Measurements from ENCODE around the gene TMEM50B. TPM values are rescaled to one million over a fixed set of nuclear protein-coding genes. Genes with fewer than 3 reads are reported as not detected.

Gene TMEM50B
- total and polyA plus RNA-seq, 2 experiments from 2014 or later, result 25.1 to 26.1 TPM

DNA sequence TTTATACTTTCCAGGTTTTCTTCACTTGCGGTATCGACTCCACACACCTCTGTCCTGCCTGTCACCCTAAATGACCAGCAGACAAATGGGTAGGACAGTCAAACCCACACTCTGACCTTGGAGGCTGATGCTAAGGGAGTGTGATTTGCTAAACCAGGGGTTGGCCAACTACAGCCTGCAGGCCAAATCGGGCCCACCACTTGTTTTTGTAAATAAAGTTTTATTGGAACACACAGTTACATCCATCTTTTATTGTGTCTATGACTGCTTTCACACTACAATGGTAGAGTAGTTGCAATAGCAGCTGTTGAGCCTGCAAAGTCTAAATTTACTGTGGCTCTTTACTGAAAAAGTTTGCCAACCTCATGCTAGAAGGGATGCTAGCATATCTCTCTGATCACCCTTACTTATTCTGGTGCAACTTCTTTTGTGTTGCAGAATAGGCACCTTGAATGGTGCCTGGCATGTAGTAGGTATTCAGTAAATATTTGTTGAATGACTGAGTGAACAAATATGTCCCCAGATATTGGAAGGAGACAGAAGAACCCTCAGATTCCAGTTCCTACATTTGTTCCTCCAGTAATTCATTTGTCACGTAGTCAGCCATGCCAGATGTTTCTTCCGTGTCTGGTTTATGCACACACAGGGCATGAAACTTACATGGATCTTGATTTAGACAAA is 57.9 kb downstream of the TMEM50B start:
- peaks cover 9% of the 10 kb centered on the region for H3K36me3 ChIP-seq (ENCODE audit: insufficient read depth)
- no peak overlapping the region for H3K27ac Mint-ChIP-seq
- no peaks in the 10 kb centered on the region for H4K20me1 ChIP-seq (replicated peaks; ENCODE audit: insufficient read depth)
- H3K4me1 Mint-ChIP-seq, result no peaks in the 10 kb centered on the region
- H3K9me3 Mint-ChIP-seq, result no peaks in the 10 kb centered on the region; the same call in 2 of the 3 replicates
- H3K27me3 Mint-ChIP-seq (ENCODE audit: insufficient read depth, low read depth, poor library complexity), result peaks cover 2% of the 10 kb centered on the region
- TF ChIP-seq NANOG (IDR thresholded peaks at IDR 0.05; ENCODE audit: borderline replicate concordance) (no peak), CREB1 (CRISPR knock-in tag; IDR thresholded peaks at IDR 0.05; ENCODE audit: low read depth) (no peak), ETS1 (IDR thresholded peaks at IDR 0.05) (no peak), CTCF (conservative IDR thresholded peaks at IDR 0.05; ENCODE audit: low read depth in 2 of 2) (no peak), POLR2AphosphoS5 (IDR thresholded peaks at IDR 0.05; ENCODE audit: low read depth) (no peak), ZNF331 (CRISPR knock-in tag; IDR thresholded peaks at IDR 0.05; ENCODE audit: low read depth) (no peak)
- H3K4me3 Mint-ChIP-seq, result no peak overlapping the region
- H3K4me1 ChIP-seq (ENCODE audit: insufficient read depth), result no peaks in the 10 kb centered on the region
- H3K27ac ChIP-seq (ENCODE audit: low read depth), result no peak overlapping the region
- no peaks in the 10 kb centered on the region for H3K9me2 ChIP-seq (ENCODE audit: insufficient read depth)
- H3F3A ChIP-seq (replicated peaks; ENCODE audit: low read depth), result peaks cover 6% of the 10 kb centered on the region; the same call in 1 of the 2 replicates
- H3K4me3 ChIP-seq, result no peak overlapping the region
- H2AFZ ChIP-seq, result no peak overlapping the region
- H3K79me2 ChIP-seq (replicated peaks; ENCODE audit: insufficient read depth), result peaks cover 4% of the 10 kb centered on the region; the same call in 1 of the 2 replicates
- H3K36me3 Mint-ChIP-seq (ENCODE audit: low read depth), result peaks cover 54% of the 10 kb centered on the region
- H3K27me3 ChIP-seq (ENCODE audit: insufficient read depth), result no peaks in the 10 kb centered on the region
- no peak for DNase-seq (ENCODE audit: low spot score)
- ATAC-seq, result no peak
- H3K4me2 ChIP-seq, result no peak overlapping the region

DNA sequence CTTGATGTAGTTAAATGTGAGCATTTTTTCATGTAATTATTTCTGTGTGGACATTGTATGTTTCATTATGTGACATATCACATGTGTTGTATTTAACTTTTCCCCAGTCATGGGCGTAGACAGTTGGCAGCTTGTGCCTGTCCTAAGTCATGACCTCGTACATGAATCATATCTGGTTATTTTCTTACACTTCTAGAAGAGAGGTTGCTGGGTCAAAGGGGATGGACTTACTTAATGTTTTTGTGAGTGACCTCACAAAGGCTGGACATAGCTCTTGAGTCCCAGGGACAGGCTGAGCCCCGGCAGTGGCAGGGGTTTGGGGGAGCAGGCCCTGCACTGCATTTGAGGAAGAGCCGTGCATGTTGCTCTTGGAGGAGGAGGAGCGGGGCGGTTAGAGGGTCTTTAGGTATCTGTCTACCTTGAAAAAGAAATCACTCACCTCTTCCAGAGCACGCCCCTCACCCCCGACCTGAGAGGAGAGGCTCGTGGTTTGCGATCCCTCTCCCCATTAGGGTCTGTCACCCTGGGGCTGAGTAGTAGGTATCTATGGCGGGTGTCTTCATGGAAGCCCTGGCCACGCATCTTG is 60.1 kb downstream of the TMEM50B start:
- Histone ChIP-seq H3K79me2 (replicated peaks; ENCODE audit: insufficient read depth) (peaks cover 22% of the 10 kb centered on the region), H3K4me2 (no peak overlapping the region), H4K20me1 (replicated peaks; ENCODE audit: insufficient read depth) (peaks cover 4% of the 10 kb centered on the region; the same call in 1 of the 2 replicates), H3K4me1 (ENCODE audit: insufficient read depth) (no peaks in the 10 kb centered on the region), H3K27me3 (ENCODE audit: insufficient read depth) (no peaks in the 10 kb centered on the region), H3F3A (replicated peaks; ENCODE audit: low read depth) (peaks cover 6% of the 10 kb centered on the region; the same call in 1 of the 2 replicates), H3K36me3 (ENCODE audit: insufficient read depth) (peaks cover 14% of the 10 kb centered on the region), H3K4me3 (no peak overlapping the region), H3K9me2 (ENCODE audit: insufficient read depth) (no peaks in the 10 kb centered on the region), H2AFZ (no peak overlapping the region), H3K27ac (ENCODE audit: low read depth) (no peak overlapping the region)
- H3K4me3 Mint-ChIP-seq, result no peak overlapping the region
- no peaks in the 10 kb centered on the region; the same call in 2 of the 3 replicates for H3K9me3 Mint-ChIP-seq
- TF ChIP-seq NANOG (IDR thresholded peaks at IDR 0.05; ENCODE audit: borderline replicate concordance) (no peak), EZH2phosphoT487 (IDR thresholded peaks at IDR 0.05; ENCODE audit: unreplicated experiment) (no peak), REST (IDR thresholded peaks at IDR 0.05; ENCODE audit: unreplicated experiment) (no peak), STAT1 (IDR thresholded peaks at IDR 0.05; ENCODE audit: unreplicated experiment) (no peak), CTCF (conservative IDR thresholded peaks at IDR 0.05; ENCODE audit: low read depth in 2 of 2) (no peak), JUNB (IDR thresholded peaks at IDR 0.05; ENCODE audit: unreplicated experiment) (no peak), CREB1 (CRISPR knock-in tag; IDR thresholded peaks at IDR 0.05; ENCODE audit: low read depth) (no peak), ETS1 (IDR thresholded peaks at IDR 0.05) (no peak), ZNF331 (CRISPR knock-in tag; IDR thresholded peaks at IDR 0.05; ENCODE audit: low read depth) (no peak), POLR2AphosphoS5 (IDR thresholded peaks at IDR 0.05; ENCODE audit: low read depth) (no peak), ZNF114 (CRISPR knock-in tag; IDR thresholded peaks at IDR 0.05) (no peak)
- no peaks in the 10 kb centered on the region for H3K4me1 Mint-ChIP-seq
- no peaks in the 10 kb centered on the region for H3K27me3 Mint-ChIP-seq (ENCODE audit: insufficient read depth, low read depth, poor library complexity)
- peaks cover 55% of the 10 kb centered on the region for H3K36me3 Mint-ChIP-seq (ENCODE audit: low read depth)
- no peak overlapping the region; the same call in 1 of the 2 replicates for H3K27ac Mint-ChIP-seq
- ATAC-seq (no peak), DNase-seq (ENCODE audit: low spot score) (no peak)

Data from GM23338 (cell line).